IPS-18c (cell line): Measurements from ENCODE around the gene PTGER1.

Experiments used
- H3K4me3 ChIP-seq: 2 replicates; pipeline ENCODE4 v1.7.0; 2013; ENCODE audit warnings: low read depth, mild to moderate bottlenecking, low read length, moderate library complexity; ENCODE audit not compliant: insufficient read depth
- H3K9me3 ChIP-seq: one replicate; pipeline ENCODE4 v1.6.1; 2013; ENCODE audit warnings: mild to moderate bottlenecking, low read length, moderate library complexity; ENCODE audit not compliant: control insufficient read depth, insufficient read depth

The PTGER1 gene

GRCh38 chr19:14475251-14476073 is at the start of gene PTGER1:
Gene PTGER1, minus strand, starts transcription at chr19:14475354. Its CDS starts 1,034 bp downstream, at chr19:14474320.
- H3K9me3 ChIP-seq = no peaks in the 10 kb centered on the region
- H3K4me3 ChIP-seq = peak within 1 kb of the TSS; percentile 20; the same call in 1 of the 2 replicates

- H3K4me3 ChIP-seq = no peak overlapping the region
- H3K9me3 ChIP-seq = no peaks in the 10 kb centered on the region
Measured at GRCh38 chr19:14520543-14520942, 45.4 kb upstream of the PTGER1 start.

- no peaks in the 10 kb centered on the region for H3K9me3 ChIP-seq
- H3K4me3 ChIP-seq = no peak overlapping the region
Measured at GRCh38 chr19:14519860-14520407, 44.8 kb upstream of the PTGER1 start.

- no peaks in the 10 kb centered on the region for H3K9me3 ChIP-seq
- no peak overlapping the region for H3K4me3 ChIP-seq
Measured at GRCh38 chr19:14519245-14519859, 44.2 kb upstream of the PTGER1 start.

- no peaks in the 10 kb centered on the region for H3K9me3 ChIP-seq
Measured at GRCh38 chr19:14517840-14518505, 42.8 kb upstream of the PTGER1 start, which contains the start of gene DNAJB1. Gene DNAJB1, minus strand, starts transcription at chr19:14518397. Its CDS starts 48 bp downstream, at chr19:14518349.

GRCh38 chr19:14517446-14517839 is 42.3 kb upstream of the PTGER1 start:
- no peaks in the 10 kb centered on the region for H3K9me3 ChIP-seq
- peak overlapping the region; percentile 89 for H3K4me3 ChIP-seq

More at GRCh38 chr19:14517840-14518505, 42.8 kb upstream of the PTGER1 start, which contains the start of gene DNAJB1:
- H3K4me3 ChIP-seq = peak within 1 kb of the TSS; percentile 89

GRCh38 chr19:14516746-14517438 is 41.7 kb upstream of the PTGER1 start:
- peak overlapping the region; percentile 89 for H3K4me3 ChIP-seq

GRCh38 chr19:14516048-14516534 is 40.9 kb upstream of the PTGER1 start:
- Histone ChIP-seq H3K4me3 (0 out of 2 replicates have a peak overlapping the region, but pooled peaks have one; percentile 89), H3K9me3 (no peaks in the 10 kb centered on the region)

More at GRCh38 chr19:14516746-14517438, 41.7 kb upstream of the PTGER1 start:
- H3K9me3 ChIP-seq = no peaks in the 10 kb centered on the region

- no peaks in the 10 kb centered on the region for H3K9me3 ChIP-seq
- no peak overlapping the region for H3K4me3 ChIP-seq
Measured at GRCh38 chr19:14515501-14516047, 40.4 kb upstream of the PTGER1 start.

- Histone ChIP-seq H3K4me3 (no peak overlapping the region), H3K9me3 (no peaks in the 10 kb centered on the region)
Measured at GRCh38 chr19:14514215-14514863, 39.2 kb upstream of the PTGER1 start.

- no peaks in the 10 kb centered on the region for H3K9me3 ChIP-seq
- H3K4me3 ChIP-seq = no peak overlapping the region
Measured at GRCh38 chr19:14512406-14512961, 37.3 kb upstream of the PTGER1 start.

GRCh38 chr19:14511229-14511593 is 36.1 kb upstream of the PTGER1 start:
- H3K9me3 ChIP-seq = no peaks in the 10 kb centered on the region
- H3K4me3 ChIP-seq = no peak overlapping the region

GRCh38 chr19:14510311-14511228 is 35.4 kb upstream of the PTGER1 start:
- no peak overlapping the region for H3K4me3 ChIP-seq
- no peaks in the 10 kb centered on the region for H3K9me3 ChIP-seq

GRCh38 chr19:14507704-14508542 is 32.8 kb upstream of the PTGER1 start:
- H3K4me3 ChIP-seq = no peak overlapping the region
- no peaks in the 10 kb centered on the region for H3K9me3 ChIP-seq
